ENCODE results near the gene MSANTD1. TPM values are rescaled to one million over a fixed set of nuclear protein-coding genes. Genes with fewer than 3 reads are reported as not detected.

Gene MSANTD1
- polyA plus RNA-seq, 1 of the 3 experiments (the other 2 are of a cell fraction): 0.15 TPM

- H3K36me3 ChIP-seq (replicated peaks in 1 of 2; ENCODE audit: control insufficient read depth in 1 of 2, insufficient read depth in 2 of 2, low read length in 1 of 2): peaks cover 0 to 62% of the 10 kb centered on the region in 2 experiments
- no peak overlapping the region for H3K9ac ChIP-seq
- ChIA-PET CTCF (interaction anchor here (1.4 kb wide), 1 partner anchor 14 kb away, joined by 5 read pairs; no protein-coding TSS in a partner anchor), POLR2A (no interaction called here)
- no peaks in the 10 kb centered on the region for H3F3A ChIP-seq (replicated peaks; ENCODE audit: insufficient read depth)
- no peak overlapping the region for H3K4me3 ChIP-seq (ENCODE audit: low read depth in 2 of 2, low read length in 1 of 2)
- H3K79me2 ChIP-seq (ENCODE audit: insufficient read depth): no peaks in the 10 kb centered on the region
- no peak overlapping the region for H2AFZ ChIP-seq (ENCODE audit: low read depth)
- H3K9me2 ChIP-seq: no peaks in the 10 kb centered on the region
- TF ChIP-seq NRF1 (IDR thresholded peaks at IDR 0.05; ENCODE audit: low read depth, low read length): no peak
- TF ChIP-seq CTCF (IDR thresholded peaks at IDR 0.05): no peak
- TF ChIP-seq RFX5 (IDR thresholded peaks at IDR 0.05; ENCODE audit: low read length): no peak
- no peak for TF ChIP-seq NFIC (IDR thresholded peaks at IDR 0.05; ENCODE audit: borderline replicate concordance)
- TF ChIP-seq, protein P1, sequence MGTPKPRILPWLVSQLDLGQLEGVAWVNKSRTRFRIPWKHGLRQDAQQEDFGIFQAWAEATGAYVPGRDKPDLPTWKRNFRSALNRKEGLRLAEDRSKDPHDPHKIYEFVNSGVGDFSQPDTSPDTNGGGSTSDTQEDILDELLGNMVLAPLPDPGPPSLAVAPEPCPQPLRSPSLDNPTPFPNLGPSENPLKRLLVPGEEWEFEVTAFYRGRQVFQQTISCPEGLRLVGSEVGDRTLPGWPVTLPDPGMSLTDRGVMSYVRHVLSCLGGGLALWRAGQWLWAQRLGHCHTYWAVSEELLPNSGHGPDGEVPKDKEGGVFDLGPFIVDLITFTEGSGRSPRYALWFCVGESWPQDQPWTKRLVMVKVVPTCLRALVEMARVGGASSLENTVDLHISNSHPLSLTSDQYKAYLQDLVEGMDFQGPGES (IDR thresholded peaks at IDR 0.05; ENCODE audit: low read depth, low read length): no peak
- TF ChIP-seq PBX3 (IDR thresholded peaks at IDR 0.05): no peak
- TF ChIP-seq EZH2phosphoT487 (IDR thresholded peaks at IDR 0.05; ENCODE audit: borderline replicate concordance, low read depth): no peak
- TF ChIP-seq ELF1 (IDR thresholded peaks at IDR 0.05): no peak
- no peak for TF ChIP-seq USF2 (IDR thresholded peaks at IDR 0.05; ENCODE audit: borderline replicate concordance, low read depth, low read length)
- TF ChIP-seq RCOR1 (IDR thresholded peaks at IDR 0.05; ENCODE audit: low read length): no peak
- TF ChIP-seq TEAD4 (IDR thresholded peaks at IDR 0.05; ENCODE audit: borderline replicate concordance, insufficient read depth): no peak
- no peak for TF ChIP-seq GABPA (IDR thresholded peaks at IDR 0.05; ENCODE audit: low read depth)
- no peak for TF ChIP-seq RAD21 (IDR thresholded peaks at IDR 0.05; ENCODE audit: low read length)
- TF ChIP-seq SIN3A (IDR thresholded peaks at IDR 0.05; ENCODE audit: borderline replicate concordance, low read depth, low read length): no peak
- no peaks in the 10 kb centered on the region for H3K27me3 ChIP-seq (ENCODE audit: insufficient read depth)
- no peak overlapping the region for H3K4me2 ChIP-seq
- no peaks in the 10 kb centered on the region for H4K20me1 ChIP-seq (ENCODE audit: insufficient read depth)
- peak overlapping the region in 1 of 2 experiments; percentile 16; a peak in 1 of 4 replicates for H3K27ac ChIP-seq (ENCODE audit: low read depth in 2 of 2, low read length in 1 of 2)
- DNase-seq: no peak
- H3K4me1 ChIP-seq (ENCODE audit: control insufficient read depth in 1 of 2, insufficient read depth in 2 of 2, low read depth in 1 of 2, low read length in 1 of 2): peaks cover 0 to 29% of the 10 kb centered on the region in 2 experiments; a peak in 1 of 4 replicates
- no CpG with 5 or more reads among the region's 11 CpGs for WGBS (ENCODE audit: low lambda C conversion rate)
- H3K9me3 ChIP-seq: no peaks in the 10 kb centered on the region
Observed at GRCh38 chr4:3239303-3239702, 9.7 kb upstream of the MSANTD1 start.
